ENCODE results near the gene NFATC3.
A peak's percentile ranks its signal among the peaks of the same experiment; 100 is the strongest.

Gene NFATC3

DNA sequence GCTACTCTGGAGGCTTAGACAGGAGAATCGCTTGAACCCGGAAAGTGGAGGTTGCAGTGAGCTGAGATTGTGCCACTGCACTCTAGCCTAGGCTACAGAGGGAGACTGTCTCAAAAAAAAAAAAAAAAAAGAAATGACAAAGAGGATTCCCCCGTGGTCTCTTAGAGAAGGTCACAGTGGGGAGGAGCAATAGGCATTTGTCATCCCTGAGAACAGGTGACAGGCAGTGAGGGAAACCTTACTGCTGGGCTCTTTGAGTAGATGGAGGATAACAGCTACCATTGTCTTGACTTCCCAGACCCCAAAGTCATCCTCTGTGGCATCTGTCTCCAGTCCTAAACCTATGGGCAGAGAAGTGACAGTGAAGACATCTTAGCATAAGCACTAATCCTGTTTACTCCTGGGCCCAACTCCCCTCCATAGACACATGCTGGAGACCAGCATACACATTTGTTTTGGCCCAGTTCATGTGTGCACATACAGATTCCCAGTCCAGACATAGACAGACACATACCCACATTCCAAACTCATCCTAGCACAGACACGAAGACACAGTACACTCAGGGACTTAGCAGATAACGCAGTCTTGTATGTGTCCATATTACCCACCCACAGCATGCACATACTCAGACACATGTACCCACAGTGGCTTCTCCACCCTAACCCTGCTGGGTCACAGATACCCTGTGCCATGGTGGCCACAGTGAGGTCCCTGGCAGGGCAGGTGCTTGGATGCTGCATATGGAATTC is 148.1 kb downstream of the NFATC3 start:
- no peak for DNase-seq

DNA sequence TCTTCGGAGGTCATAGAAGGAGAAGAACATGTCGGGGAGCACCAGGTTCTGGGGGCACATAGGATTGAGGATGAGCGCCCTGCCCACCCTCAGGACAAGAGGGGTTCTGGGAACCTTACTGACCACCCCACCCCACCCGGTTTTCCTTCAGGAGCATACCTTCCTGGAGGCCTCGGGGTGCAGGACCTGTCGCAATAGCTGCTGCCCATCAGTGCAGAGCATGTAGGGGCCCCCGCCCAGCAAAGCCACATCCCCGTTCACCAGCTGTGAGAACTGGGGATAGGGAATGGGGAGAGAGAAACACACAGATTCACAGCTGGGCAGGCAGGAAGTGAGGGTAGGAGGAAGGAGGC is 148.6 kb downstream of the NFATC3 start:
- DNase-seq, result no peak

DNA sequence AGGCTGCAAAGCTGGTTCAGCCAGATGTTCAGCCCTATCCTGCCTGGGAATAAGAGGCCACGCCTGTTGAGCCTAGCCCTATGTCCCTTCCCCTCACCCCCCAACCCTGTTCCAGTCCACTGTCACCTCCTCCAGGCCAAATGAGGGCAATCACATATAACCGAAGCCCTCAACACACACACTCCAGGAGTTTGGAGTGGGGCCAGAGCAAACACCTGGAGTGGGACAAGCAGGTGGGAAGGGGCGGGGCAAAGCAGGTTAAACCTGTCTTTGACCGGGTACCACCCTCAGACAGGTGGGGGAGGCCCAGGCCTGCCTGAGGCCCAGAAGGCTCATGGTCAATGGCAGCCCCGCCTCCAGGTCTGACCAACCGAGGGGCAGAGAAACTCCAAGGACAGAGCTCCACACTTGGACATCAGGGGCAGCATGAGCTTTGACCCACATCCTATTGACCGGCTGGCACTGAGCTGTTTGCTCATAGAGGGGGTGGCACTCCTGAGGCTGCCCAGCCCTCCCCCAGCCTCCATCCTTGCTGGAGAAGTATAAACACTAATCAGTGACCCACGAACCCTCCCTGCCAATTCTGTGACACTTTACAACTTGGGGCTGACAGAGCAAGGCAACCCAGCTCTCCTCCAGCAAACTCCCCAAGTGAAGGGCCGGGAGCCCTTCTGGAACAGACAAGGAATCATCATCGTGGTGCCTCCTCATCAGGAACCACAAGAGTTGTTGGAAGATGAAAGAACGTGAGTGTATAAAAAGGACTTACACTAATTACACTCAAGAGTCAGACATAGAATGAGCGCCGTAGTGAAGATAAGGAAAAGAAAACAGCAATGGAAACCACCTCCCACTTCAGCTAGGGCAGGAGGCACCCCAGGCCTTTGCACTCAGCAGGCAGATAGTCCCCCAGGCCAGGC is 149.3 kb downstream of the NFATC3 start:
- DNase-seq, result no peak

DNA sequence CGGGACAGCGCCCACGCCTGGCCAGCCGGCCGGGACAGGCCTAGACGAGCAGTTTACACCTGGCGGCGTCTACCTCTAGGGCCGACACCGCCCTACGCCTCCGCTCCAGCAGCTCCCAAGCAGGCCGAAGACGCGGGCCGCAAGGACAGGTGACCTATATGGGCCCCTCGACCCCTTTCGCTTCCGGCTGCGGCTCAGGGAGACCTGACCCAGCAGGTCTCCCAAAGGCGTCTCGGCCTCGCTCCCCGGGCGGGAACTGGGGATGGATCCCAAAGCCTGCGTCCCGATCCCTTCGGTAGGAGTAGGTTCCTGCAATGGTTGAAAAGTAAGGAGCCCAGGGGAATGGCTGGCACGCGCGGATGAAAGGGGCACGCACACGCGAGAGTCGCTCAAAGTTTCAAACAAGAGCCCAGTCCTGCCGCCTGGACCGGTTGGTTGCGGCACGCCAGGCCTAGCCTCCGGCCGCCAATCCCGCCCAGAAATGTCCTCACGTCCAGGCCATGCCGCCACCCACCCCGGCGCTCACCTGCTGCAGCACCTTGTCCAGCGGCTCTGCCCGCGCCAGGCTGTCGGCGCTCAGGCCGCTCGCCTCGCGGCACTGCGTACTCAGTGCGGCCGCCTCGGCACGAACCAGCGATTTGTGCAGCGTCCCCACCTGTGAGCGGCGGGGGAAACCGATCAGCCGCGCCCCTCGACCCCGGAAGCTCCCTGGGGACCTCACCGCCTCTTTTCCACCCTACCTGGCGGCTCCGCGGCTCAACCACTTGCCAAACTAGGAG is 150.1 kb downstream of the NFATC3 start:
- DNase-seq, result no peak

- DNase-seq, result no peak
Measured at GRCh38 chr16:68235887-68236136, 150.6 kb downstream of the NFATC3 start, which contains the start of gene ESRP2. Gene ESRP2 (minus strand): TSS chr16:68236127. CDS start chr16:68236045, 82 bp downstream.

GRCh38 chr16:68236137-68236825 is 151.1 kb downstream of the NFATC3 start:
- peak in 2 of 14 donors; percentile 16 to 30 for DNase-seq

DNA sequence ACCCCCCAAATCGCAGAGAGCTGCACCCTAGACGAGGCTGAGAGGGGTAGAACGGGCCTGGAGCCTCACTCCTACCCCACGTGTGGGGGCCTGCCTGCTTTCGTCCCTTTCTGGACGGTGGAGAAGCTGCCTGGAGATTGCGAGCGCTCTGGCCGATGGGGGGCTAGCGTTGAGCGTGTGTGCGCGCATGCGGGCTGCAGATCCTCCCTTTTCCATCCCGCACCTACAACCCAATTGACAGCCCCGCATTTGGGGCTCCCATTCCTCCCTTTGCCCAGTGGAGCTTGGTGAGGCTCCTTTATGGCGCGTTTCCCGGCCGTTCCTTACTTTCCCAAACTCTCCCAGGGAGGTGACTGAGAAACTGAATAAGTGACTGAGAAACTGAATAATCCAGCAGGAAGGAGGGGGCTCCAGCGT is 151.7 kb downstream of the NFATC3 start:
- DNase-seq, result peak in 5 of 14 donors; percentile 30 to 61 (median 48)

DNA sequence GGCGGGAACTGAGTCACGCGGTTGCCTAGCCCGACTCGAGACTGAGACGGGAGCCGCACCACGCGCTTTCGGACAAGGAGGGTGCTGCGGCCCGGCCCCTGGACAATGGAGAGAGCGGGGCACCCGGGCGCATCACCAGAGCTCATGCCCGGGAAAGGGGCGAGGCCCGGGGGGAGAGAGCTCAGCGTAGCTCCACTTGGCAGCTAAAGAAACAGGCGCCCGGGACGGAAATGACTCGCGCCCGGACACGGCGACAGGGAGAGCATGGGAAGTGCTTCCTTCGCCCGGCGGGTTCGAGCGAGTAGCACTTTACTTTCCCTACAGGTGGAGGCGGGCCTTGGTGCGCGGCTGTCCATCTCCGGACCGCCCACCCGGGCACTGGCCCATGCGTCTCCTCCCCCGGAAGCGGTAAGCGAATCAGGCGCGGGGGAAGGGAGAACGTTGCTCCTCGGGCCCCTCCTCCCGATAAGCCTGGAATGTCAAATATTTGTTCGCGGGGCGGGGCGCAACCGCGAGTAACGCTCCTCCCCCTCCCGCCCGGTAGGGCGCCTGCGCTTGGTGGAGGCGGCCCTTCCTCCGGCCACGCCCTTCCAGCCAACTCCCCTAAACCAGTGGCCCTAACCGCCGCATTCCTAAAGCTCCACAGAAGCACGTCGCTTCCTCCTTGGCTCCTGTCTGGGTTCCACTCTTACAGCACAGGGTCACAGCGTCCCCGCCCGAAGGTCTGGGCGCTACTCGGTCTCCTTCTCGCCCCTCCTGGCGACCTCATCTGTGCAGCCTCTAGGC is 152.3 kb downstream of the NFATC3 start:
- DNase-seq, result peak; percentile 38 to 97 (median 87)

DNA sequence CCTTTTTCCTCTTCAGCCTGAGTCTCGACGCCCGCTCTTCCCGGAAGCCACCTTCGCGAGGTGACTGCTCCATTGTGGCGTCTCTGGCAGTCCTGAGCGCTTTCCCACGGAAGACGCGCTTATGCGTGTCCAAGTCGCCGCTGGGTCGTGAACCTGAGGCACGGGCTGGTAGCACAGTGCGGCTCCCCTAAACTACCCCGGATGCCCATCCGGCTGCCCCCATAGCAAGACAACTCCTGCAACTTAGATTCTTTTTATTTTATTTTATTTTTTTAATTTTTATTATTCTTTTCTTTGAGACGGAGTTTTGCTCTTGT is 152.8 kb downstream of the NFATC3 start:
- DNase-seq, result no peak

DNA sequence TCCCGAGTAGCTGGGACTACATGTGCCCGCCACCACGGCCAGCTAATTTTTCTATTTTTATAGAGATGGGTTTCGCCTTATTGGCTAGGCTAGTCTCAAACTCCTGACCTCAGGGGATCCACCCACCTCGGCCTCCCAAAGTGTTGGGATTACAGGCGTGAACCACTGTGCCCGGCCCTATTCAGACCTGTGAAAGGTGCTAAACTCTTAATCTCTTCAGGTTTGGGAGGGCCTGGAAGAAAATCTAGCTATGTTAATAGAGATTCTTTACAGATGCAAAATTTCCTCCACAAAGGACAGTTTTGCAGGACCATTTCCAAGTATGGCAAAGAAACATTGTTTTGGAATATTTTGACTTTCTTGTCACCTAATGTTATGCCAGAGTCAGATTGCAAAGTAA is 156.9 kb downstream of the NFATC3 start:
- DNase-seq, result no peak

GRCh38 chr16:68242926-68243858 is 158.0 kb downstream of the NFATC3 start:
- no peak for DNase-seq

DNA sequence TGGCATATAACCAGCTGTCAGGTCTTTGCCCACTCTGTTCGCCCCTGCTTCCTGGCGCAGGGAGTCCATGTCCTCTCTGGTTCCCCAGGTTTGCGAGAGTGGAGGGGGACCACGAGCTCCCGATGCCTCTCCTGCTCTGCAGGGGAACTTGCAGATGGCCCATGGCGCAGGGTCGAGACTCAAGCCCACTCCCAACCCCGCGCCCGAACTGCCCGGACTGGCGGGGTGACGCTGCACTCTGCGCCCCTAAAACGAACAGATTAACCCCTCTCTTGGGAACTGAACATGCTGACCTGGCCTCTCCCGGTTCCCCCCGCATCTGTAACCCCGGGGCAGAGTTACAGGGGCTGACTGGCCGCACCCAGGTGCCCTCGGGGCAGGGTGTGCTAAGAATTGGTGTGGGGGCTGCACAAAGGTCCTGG is 159.3 kb downstream of the NFATC3 start:
- DNase-seq, result no peak

DNA sequence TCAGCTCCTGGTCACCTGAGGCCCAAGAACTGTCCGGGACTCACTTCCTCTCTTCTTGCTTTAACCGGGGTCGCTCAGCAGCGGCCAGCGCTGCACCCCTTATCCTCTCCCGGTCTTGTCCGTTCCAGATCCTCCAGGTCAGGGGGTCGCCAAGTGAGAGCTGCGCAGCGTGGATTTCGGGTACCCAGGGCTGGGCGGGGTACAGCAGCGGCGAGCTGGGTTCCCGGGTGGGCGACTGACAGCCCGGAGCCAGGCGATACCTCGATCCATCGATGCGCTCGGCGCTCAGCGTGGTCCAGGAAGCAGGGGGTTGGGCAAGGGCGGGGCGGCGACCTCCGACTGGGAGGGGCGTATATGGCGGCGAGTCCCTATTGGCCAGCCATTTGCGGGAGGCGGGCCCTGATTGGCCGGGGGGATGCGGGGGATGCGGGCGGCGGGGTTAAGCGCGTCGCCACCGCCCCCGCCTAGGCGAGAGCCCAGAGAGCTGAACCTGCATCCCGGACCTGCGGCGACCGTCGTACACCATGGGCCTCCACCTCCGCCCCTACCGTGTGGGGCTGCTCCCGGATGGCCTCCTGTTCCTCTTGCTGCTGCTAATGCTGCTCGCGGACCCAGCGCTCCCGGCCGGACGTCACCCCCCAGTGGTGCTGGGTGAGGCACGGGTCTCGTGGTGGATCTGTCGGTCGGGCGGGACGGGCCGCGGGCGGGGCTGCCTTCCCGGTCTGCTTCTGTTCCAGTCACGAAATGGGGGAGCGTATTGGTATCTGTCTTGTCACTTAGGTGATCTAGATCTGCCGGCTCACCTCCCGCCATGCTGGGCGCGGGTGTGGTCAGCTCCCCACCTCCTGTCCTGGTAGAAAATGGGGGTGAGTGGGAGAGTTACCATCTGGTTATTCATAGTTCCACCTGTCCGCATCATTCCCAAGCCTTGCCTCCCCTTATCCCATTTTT is 160.0 kb downstream of the NFATC3 start, which contains the start of gene PLA2G15:
PLA2G15 (plus strand) TSS at position 471 of the 951 bp plus-strand sequence; CDS start at position 525, 54 bp downstream.
- peak; percentile 75 to 96 (median 90) for DNase-seq

GRCh38 chr16:68246121-68246520 is 161.0 kb downstream of the NFATC3 start:
- DNase-seq, result no peak

DNA sequence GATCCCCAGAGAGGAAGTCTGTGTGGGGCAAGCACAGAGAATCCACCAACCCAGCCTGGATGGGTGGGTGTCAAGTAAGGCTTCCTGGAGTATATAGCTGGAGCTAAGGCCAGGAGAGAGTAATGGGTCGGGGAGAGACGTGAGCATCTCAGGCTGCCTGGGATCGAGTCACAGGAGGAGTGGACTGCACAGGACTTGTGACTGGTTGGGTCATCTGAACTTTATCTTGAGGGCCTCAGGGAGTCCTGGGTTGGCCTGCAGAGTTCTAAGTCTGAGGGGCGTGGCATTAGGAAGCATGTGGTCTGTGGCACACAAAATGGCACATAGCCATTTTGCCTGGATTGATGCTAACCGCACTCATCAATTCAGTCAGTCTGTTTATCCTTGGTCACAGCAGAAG is 161.5 kb downstream of the NFATC3 start:
- no peak for DNase-seq

DNA sequence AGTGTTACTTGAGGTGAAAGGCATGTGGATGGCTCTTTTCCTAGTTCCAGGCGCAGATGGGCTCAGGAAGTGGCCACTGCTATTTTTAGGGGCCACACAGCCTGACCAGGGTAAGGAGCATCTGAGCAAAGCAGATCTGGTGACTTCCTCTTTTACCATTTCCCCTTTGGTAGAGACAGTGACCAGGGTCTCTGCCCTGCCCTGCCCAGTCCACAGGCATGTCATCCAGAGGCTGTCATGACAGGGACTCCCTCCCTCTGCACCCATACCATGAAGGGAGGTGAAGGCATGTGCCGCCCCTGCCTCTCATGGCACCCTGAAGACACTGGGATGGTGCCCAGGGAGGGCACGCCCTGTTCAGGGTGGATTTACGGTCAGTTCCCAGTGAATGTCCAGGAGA is 162.2 kb downstream of the NFATC3 start:
- peak in 8 of 14 donors; percentile 20 to 69 (median 31) for DNase-seq

DNA sequence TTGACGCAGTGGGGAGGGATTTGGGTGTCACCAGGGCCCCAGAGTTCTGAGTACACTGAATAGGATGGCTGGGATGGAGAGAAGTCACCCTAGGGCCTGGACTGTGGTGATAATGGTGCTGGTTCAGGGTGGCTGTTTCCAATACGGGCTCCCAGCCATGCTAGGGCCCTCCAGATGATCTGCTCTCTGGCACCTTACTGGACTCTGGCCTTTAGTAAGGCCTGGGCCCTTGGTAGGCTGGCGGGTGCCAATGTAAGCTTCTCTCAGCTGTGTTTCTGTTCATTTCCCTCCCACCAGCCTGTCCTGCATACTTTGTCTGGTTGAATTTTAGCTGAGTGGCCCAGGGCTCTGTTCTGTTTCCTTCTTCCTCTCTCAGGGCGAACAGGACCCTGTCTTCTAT is 162.8 kb downstream of the NFATC3 start:
- DNase-seq, result no peak

DNA sequence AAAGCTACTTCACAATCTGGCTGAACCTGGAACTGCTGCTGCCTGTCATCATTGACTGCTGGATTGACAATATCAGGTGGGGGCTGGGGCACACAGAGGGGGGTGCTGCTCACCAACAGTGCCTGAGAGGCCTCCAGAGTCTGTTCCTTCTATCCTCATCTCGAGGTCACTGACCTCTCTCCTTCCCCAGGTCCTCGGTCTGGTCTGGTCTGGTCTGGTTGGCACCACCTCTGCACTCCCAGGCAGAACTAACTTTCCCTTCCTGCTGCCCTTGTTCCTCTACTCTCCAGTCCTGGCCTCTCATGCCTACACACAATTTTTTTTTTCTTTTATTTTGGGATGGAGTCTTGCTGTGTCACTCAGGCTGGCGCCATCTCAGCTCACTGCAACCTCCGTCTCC is 164.2 kb downstream of the NFATC3 start:
- no peak for DNase-seq

GRCh38 chr16:68250951-68251350 is 165.8 kb downstream of the NFATC3 start:
- DNase-seq, result no peak

Measured in C1 segment of cervical spinal cord (tissue), 14 donors.